ENCODE data around the gene RFC5.

GRCh38 chr12:117998719-117999118, 17.8 kb upstream of the RFC5 start:
- TF ChIP-seq CTCF (IDR thresholded peaks at IDR 0.05) (no peak), POLR2A (IDR thresholded peaks at IDR 0.05) (no peak), EP300 (IDR thresholded peaks at IDR 0.05) (no peak), POLR2AphosphoS5 (IDR thresholded peaks at IDR 0.05) (no peak)

All from gastroesophageal sphincter (tissue), 3 donors.